Measurements from ENCODE around the gene OR4D2.

- TF ChIP-seq, protein P1, sequence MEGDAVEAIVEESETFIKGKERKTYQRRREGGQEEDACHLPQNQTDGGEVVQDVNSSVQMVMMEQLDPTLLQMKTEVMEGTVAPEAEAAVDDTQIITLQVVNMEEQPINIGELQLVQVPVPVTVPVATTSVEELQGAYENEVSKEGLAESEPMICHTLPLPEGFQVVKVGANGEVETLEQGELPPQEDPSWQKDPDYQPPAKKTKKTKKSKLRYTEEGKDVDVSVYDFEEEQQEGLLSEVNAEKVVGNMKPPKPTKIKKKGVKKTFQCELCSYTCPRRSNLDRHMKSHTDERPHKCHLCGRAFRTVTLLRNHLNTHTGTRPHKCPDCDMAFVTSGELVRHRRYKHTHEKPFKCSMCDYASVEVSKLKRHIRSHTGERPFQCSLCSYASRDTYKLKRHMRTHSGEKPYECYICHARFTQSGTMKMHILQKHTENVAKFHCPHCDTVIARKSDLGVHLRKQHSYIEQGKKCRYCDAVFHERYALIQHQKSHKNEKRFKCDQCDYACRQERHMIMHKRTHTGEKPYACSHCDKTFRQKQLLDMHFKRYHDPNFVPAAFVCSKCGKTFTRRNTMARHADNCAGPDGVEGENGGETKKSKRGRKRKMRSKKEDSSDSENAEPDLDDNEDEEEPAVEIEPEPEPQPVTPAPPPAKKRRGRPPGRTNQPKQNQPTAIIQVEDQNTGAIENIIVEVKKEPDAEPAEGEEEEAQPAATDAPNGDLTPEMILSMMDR (conservative IDR thresholded peaks at IDR 0.05; ENCODE audit: low read depth, low read length) = no peak
- TF ChIP-seq POLR2A (IDR thresholded peaks at IDR 0.05; ENCODE audit: low read depth, low read length) = no peak
- no peak for TF ChIP-seq RAD21 (IDR thresholded peaks at IDR 0.05; ENCODE audit: low read length)
- no peak for TF ChIP-seq BHLHE40 (IDR thresholded peaks at IDR 0.05; ENCODE audit: low read depth, low read length)
- no peak for TF ChIP-seq FOS (IDR thresholded peaks at IDR 0.05; ENCODE audit: low read depth, low read length)
- TF ChIP-seq, protein P2, sequence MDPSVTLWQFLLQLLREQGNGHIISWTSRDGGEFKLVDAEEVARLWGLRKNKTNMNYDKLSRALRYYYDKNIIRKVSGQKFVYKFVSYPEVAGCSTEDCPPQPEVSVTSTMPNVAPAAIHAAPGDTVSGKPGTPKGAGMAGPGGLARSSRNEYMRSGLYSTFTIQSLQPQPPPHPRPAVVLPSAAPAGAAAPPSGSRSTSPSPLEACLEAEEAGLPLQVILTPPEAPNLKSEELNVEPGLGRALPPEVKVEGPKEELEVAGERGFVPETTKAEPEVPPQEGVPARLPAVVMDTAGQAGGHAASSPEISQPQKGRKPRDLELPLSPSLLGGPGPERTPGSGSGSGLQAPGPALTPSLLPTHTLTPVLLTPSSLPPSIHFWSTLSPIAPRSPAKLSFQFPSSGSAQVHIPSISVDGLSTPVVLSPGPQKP (IDR thresholded peaks at IDR 0.05; ENCODE audit: borderline replicate concordance, low read depth, low read length) = no peak
- TF ChIP-seq CEBPB (IDR thresholded peaks at IDR 0.05; ENCODE audit: low read depth, low read length) = no peak
- TF ChIP-seq MAFK (IDR thresholded peaks at IDR 0.05; ENCODE audit: low read depth, low read length) = no peak
- TF ChIP-seq MAZ (IDR thresholded peaks at IDR 0.05; ENCODE audit: borderline replicate concordance, low read depth, low read length) = no peak
- TF ChIP-seq SMC3 (IDR thresholded peaks at IDR 0.05; ENCODE audit: low read depth, low read length) = no peak
Observed at GRCh38 chr17:58186591-58186990, 19.8 kb downstream of the OR4D2 start.

All from IMR-90 (cell line).